HG02588 (cell line): Measurements from ENCODE around the gene SFN.
"Not testable (repeated sequence)": the region's sequence is repeated elsewhere in the genome, so short reads cannot be mapped to it uniquely, and the experiment has no call there.

ENCODE experiments used
- ATAC-seq: cut with Tn5 transposase; IDR thresholded peaks from one replicate; pipeline ENCODE4 v1.9.1; 2021; ENCODE audit warnings: mild to moderate bottlenecking, moderate library complexity; ENCODE audit not compliant: unreplicated experiment

Gene SFN

GRCh38 chr1:26838474-26839338 lies 24.2 kb upstream of the SFN start:
- peak; percentile 93 for ATAC-seq

GRCh38 chr1:26839339-26839722 lies 23.6 kb upstream of the SFN start:
- peak; percentile 6 for ATAC-seq

- ATAC-seq: no peak
Measured at GRCh38 chr1:26839779-26840178, 23.2 kb upstream of the SFN start.

- no peak for ATAC-seq
Measured at GRCh38 chr1:26844424-26845196, 18.3 kb upstream of the SFN start.

- not testable (repeated sequence) for ATAC-seq
Measured at GRCh38 chr1:26847826-26848225, 15.1 kb upstream of the SFN start.

- no peak for ATAC-seq
Measured at GRCh38 chr1:26848499-26848898, 14.4 kb upstream of the SFN start.

GRCh38 chr1:26848941-26849774 lies 13.8 kb upstream of the SFN start:
- no peak for ATAC-seq

- no peak for ATAC-seq
Measured at GRCh38 chr1:26851106-26851684, 11.8 kb upstream of the SFN start.

GRCh38 chr1:26852701-26853100 lies 10.2 kb upstream of the SFN start:
- no peak for ATAC-seq

GRCh38 chr1:26853156-26853555 lies 9.8 kb upstream of the SFN start:
- no peak for ATAC-seq

GRCh38 chr1:26853600-26853999 lies 9.3 kb upstream of the SFN start:
- no peak for ATAC-seq

GRCh38 chr1:26854906-26855305 lies 8.0 kb upstream of the SFN start:
- no peak for ATAC-seq

- no peak for ATAC-seq
Measured at GRCh38 chr1:26855636-26856035, 7.3 kb upstream of the SFN start.

- no peak for ATAC-seq
Measured at GRCh38 chr1:26856181-26856580, 6.8 kb upstream of the SFN start.

- no peak for ATAC-seq
Measured at GRCh38 chr1:26856604-26857469, 6.1 kb upstream of the SFN start.

- ATAC-seq: no peak
Measured at GRCh38 chr1:26857473-26858060, 5.4 kb upstream of the SFN start.

- no peak for ATAC-seq
Measured at GRCh38 chr1:26858160-26858559, 4.8 kb upstream of the SFN start.

- no peak for ATAC-seq
Measured at GRCh38 chr1:26858891-26859640, 3.9 kb upstream of the SFN start.

GRCh38 chr1:26861286-26861701 lies 1.7 kb upstream of the SFN start:
- no peak for ATAC-seq
